AML-193 (cell line): ENCODE measurements around the gene VPS25.
A peak's percentile ranks its signal among the peaks of the same experiment; 100 is the strongest.
"Not testable (repeated sequence)": the region's sequence is repeated elsewhere in the genome, so short reads cannot be mapped to it uniquely, and the experiment has no call there.

Source experiments
- DNase-seq, 2 experiments: peaks; one replicate each; lab custom pipeline; 2025; lab: John Stamatoyannopoulos, UW

Gene VPS25

DNA sequence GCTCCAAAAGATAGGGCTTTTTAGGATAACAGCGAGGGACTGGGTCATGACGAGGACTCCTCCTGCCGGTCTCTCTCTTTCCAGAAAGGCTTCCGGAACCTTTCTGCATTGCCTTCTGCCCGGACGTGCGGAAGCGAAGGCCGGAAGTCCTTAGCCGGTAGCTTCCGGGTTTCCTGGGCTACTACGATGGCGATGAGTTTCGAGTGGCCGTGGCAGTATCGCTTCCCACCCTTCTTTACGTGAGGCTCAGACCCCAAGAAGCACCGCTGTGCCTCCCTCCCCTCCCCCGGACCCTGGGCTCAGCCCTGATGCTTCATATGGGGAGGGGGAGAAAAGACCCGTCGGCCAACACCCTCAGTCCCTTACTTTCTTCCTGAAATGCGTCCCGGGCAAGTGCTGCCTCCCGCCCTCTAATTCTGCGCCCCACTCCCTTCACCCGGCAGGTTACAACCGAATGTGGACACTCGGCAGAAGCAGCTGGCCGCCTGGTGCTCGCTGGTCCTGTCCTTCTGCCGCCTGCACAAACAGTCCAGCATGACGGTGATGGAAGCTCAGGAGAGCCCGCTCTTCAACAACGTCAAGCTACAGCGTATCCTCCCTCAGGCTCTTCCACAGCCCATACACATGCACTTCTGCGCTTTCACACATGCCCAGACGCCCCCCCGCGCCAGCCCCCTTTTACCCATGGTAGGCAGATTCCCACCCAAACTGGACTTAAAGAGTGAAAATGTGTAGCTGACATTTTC is at the start of gene VPS25:
Gene VPS25, plus strand, starts transcription at position 160 of the 746 bp plus-strand sequence. Its CDS starts 27 bp downstream, at position 187.
- DNase-seq: peak; percentile 77 to 81

DNA sequence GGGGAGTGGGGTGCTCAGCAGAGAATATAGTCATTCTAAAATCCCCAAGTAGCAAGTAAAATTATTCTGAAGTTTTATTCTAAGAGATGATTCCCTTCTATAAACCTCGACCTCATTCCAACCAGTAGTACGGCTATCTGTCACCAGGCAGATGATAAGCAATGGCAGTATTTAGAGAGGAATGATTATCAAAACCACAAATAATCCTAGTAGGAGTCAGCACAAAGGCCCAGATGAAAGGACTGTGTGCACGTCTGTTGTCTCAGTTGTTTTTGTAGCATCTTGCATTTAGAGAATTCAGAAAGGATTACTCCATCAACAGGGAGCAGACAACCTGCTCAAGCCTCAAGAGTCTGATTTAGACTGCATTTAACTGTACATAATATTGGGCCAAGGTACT is 49.6 kb upstream of the VPS25 start:
- no peak for DNase-seq

- no peak for DNase-seq
These were observed 48.1 kb upstream of the VPS25 start for GRCh38 chr17:42725143-42725542.

GRCh38 chr17:42740699-42741098 is 32.5 kb upstream of the VPS25 start:
- DNase-seq: no peak

DNA sequence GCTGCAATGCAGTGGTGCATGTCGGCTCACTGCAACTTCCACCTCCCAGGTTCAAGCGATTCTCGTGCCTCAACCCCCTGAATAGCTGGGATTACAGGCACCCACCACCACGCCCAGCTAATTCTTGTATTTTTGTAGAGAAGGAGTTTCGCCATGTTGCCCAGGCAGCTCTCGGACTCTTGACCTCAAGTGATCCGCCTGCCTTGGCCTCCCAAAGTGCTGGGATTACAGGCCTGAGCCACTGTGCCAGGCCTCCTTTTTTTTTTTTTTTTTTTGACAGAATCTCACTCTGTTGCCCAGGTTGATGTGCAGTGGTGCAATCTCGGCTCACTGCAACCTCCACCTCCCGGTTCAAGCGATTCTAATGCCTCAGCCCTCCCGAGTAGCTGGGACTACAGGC is 30.3 kb upstream of the VPS25 start:
- not testable (repeated sequence) for DNase-seq

GRCh38 chr17:42743595-42744282 is 29.5 kb upstream of the VPS25 start:
- no peak for DNase-seq

GRCh38 chr17:42744283-42744805 is 28.9 kb upstream of the VPS25 start:
- peak; percentile 54 to 55 for DNase-seq

DNA sequence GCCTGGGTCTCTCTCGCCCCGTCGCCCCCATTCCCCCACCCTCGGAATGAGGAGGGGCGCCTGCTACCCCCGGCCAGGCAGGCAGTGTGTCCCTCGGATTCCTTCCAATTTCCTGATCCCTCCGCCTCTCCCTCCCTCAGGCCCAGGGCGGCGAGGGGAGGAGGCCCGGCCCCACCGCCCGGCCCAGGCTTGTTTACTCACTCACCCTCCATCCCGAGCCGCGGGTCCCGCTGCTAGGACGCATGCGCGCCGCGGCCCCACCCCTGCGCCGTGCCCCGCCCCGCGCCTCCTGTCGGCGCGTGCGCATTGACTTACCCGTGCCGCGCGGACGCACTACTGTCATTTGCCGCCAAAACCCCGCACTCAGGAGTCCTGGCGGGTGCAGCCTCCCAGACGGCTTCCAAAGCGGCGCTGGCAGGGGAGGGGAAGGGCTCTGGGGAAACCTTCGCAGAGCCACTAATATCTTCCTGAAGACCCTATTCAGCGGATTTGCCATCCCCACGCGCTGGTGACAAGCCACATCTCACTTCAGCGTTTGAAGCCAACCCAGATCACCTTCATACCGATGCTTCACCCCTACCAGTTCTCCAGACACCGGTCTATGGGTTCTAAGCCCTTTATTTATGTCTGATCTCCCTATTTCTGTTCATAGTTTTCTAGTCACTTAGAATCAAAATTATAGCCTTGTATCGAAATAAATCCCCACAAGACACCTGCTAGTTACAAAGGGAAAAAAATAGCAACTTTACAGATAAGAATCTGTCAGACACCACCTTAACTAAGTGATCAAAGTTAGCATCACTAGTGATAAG is 28.2 kb upstream of the VPS25 start, which contains the start of gene EZH1:
Gene EZH1, minus strand, starts transcription at position 235 of the 812 bp plus-strand sequence. CDS start 16,099 bp downstream, outside the sequence.
- DNase-seq: peak; percentile 92 to 93

DNA sequence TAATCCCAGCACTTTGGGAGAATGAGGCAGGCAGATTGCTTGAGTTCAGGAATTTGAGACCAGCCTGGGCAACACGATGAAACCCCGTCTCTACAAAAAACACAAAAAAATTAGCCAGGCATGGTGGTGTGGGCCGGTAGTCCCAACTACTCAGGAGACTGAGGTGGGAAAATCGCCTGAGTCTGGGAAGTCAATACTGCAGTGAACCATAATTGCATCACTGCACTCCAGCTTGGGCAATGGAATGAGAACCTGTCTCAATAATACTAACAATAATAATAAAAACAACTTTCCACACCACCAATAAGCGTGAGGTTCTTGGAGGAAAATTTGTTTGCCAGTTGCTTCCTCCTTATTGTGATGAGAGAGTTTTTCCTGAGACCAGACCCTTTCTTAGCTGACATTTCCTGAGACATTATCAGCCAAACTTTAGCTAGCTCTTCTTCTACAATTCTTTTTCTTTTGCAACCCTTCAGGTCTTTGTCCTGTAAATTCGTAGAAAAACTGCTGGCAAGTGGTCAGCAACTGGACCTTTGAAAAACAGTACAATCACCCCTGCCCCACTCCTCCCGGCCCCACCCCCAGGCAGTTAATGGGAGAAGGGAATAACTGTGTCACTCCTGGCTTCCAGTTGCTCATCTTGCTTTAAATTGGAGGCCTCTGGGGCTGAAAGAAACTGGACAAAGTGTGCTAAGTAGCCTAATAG is 24.9 kb upstream of the VPS25 start:
- DNase-seq: no peak

GRCh38 chr17:42748908-42749798 is 24.1 kb upstream of the VPS25 start:
- no peak for DNase-seq

DNA sequence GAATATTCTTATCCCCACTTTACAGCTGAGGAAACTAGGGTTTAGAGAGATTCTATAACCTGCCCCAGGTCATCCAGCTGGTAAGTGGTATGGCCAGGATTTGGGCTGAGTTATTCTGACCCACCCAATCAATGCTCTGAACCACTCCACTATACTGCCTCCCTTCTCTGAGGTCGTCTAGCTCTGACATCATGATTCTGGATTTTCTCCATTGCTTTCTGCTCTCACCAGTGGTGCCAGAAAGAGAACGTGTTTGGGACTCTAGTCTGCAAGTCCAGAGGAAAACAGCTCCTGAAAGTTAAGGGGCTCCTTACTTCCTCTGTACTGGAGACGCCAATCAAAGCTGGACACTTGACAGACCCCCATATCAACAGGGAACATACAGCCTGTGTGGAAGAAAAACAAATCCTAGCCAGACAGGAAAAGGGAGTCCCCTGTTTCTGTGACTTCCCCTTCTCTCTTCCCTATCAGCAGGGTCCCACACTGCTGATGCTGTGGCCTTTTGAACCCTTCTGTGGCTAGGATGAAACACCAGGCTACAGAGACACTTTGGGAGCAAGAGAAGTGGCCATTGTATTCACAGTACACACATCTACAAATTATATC is 22.4 kb upstream of the VPS25 start:
- peak in 1 of 2 experiments; percentile 34 for DNase-seq

- no peak for DNase-seq
These were observed 21.6 kb upstream of the VPS25 start for GRCh38 chr17:42751628-42752027.

- DNase-seq: no peak
These were observed 18.5 kb upstream of the VPS25 start for GRCh38 chr17:42754782-42755181.

DNA sequence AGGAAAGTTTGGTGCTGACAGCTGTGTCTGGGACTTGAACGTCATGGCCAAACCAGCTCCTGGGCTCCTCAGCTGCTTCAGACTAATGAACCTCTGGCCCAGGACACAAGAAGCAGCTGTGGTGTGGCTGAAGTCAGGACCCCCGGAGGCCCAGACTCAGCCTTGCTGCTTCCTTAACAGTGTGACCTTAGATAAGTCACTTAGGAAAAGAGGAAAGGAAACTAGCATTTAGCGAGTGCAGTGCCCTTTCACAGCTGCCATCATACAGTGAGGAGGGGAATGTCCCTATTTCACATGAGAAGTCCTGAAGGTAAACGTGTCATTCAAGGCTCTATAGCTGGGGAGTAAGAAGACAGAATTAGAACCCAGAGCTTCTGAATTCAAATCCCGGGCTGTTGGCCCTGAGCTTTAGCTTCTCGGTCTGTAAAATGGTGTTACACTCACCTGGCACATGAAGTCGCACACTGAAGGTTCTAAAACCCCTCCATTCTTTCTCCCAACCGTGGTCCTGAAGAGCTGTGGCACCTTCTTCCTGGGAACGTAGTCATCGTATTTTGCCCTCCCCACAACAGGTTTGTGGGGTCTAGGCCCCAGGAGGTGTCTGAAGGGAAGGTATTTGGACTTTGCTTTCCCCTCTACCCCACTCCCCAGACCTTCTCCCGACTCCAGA is 13.1 kb upstream of the VPS25 start:
- no peak for DNase-seq

GRCh38 chr17:42760652-42761581 is 12.3 kb upstream of the VPS25 start, which contains the start of gene RAMP2:
Gene RAMP2 (plus strand): TSS chr17:42761227. CDS start chr17:42761262, 35 bp downstream.
- DNase-seq: no peak

DNA sequence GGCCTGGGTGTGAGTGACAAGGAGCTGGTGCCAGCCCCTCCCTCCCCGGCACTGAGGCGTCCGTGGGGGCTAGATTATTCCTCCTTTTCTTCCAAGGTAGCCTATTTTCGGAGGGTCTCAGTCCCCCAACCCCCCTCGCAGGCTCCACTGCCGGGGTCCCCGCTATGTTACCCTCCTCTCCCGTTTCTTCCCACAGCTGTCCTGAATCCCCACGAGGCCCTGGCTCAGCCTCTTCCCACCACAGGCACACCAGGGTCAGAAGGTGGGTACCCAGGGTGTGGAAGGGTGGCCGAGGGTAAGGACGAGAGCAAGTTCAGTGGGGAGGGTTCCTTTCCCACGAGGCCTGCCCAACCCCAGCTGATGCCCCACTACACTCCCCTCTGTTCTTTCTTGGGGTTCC is 11.6 kb upstream of the VPS25 start:
- no peak for DNase-seq

- DNase-seq: no peak
These were observed 7.1 kb upstream of the VPS25 start for GRCh38 chr17:42766124-42766523.

GRCh38 chr17:42767512-42767911 is 5.7 kb upstream of the VPS25 start:
- DNase-seq: peak in 1 of 2 experiments; percentile 39
